GM20431 (cell line): ENCODE results near the gene GATAD2A.

Experiments used
- in situ Hi-C: fragments of 300-500 bp; cut with MseI, MboI; formaldehyde crosslinking; loops from one replicate; pipeline ENCODE4 v1.15.0; 2020; ENCODE audit warnings: low sequenced_read_pairs; ENCODE audit not compliant: unreplicated experiment

GATAD2A gene

GRCh38 chr19:19526581-19527370, 121.3 kb downstream of the GATAD2A start:
- in situ Hi-C loops = loop anchor here (25.0 kb wide), 3 partner anchors 111 to 761 kb away; partner anchors contain the start of genes GMIP and LPAR2

DNA sequence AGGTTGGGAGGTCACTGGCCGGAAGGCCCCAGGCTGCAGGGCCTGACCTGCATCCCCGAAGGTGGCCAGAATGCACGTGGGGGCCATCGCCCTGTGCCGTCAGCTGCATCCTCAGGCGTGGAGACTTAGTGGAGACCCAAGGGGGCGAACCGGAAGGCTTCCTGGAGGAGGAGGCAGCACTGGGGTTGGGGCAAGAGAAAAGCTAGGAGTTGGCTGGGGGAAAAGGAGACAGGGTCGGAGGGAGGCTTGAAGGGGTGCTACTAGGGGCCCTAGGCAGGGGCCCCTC, 121.8 kb downstream of the GATAD2A start:
- in situ Hi-C loops = loop anchor here (25.0 kb wide), 3 partner anchors 110 to 760 kb away; partner anchors contain the start of genes GMIP and LPAR2

DNA sequence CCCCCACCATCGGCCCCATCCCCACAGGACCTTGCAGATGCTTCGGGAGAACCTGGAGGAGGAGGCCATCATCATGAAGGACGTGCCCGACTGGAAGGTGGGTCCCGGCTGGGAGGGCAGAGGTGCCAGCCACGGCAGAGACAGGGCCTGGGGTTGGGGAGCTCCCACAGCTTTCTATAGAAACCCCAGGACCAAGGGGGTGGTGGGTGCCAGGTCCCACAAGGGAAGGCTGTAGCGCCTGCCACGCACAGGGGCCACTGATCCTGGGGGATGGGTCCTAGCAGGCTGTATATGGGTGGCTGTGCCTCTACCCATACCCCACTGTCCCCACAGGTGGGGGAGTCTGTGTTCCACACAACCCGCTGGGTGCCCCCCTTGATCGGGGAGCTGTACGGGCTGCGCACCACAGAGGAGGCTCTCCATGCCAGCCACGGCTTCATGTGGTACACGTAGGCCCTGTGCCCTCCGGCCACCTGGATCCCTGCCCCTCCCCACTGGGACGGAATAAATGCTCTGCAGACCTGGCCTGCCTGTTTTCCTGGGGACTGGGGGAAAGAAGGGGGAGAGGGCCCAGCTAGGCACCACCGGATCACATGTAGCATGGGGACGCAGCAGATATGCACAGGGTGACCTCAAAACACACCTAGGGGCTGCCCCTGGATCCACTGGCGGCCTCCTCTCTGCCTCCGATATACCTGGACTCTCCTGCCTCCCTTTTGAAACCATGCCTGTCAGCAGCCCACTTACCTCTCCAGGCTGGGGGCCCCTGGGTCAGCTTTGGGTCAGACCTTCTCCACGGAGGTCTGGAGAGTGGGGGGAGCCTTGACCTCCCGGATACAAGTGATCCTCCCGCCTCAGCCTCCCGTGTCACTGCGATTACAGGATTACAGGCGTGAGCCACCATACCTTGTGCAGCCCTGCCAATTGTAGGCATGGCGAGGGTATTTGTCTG, 122.5 kb downstream of the GATAD2A start:
- in situ Hi-C loops = loop anchor here (25.0 kb wide), 3 partner anchors 109 to 759 kb away; partner anchors contain the start of genes GMIP and LPAR2

- in situ Hi-C loops = loop anchor here (25.0 kb wide), 3 partner anchors 108 to 758 kb away; partner anchors contain the start of genes GMIP and LPAR2
These were observed 123.4 kb downstream of the GATAD2A start, which contains the start of gene YJEFN3 for GRCh38 chr19:19528721-19529490. YJEFN3 (plus strand) TSS chr19:19528911; CDS start chr19:19528933, 22 bp downstream.

DNA sequence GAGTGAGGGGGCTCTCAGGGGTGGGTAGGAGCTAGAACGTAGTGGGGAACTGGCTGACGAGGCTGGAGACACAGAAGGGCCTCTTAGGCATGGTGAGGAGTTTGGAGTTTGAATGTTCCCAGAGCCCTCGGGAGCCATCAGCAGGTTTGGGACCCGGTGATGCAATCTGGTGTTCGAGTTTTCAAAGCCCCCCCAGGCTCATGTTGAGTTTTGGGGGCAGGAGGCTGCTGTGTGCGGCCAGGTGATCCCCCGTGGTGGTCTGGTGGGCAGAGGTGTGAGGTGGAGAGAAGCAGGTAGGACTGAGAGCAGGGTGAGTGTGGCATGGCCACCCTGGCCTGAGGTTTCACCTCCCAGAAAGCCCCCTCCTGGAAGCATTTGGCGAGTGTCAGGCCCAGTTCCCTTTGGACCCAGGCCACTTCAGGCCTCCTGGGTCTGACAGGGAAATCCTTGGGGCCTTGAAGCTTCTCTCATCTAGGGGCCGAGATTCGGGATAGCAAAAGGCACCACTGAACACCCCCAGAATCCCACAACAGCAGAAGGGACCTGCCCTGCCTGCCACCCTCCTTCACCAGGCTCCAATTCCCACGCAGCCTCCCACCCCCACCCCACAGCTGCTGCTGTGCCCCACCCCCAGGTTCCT, 124.4 kb downstream of the GATAD2A start:
- in situ Hi-C loops = loop anchor here (25.0 kb wide), 3 partner anchors 107 to 757 kb away; partner anchors contain the start of genes GMIP and LPAR2

GRCh38 chr19:19530423-19530804, 124.9 kb downstream of the GATAD2A start:
- in situ Hi-C loops = loop anchor here (25.0 kb wide), 3 partner anchors 107 to 757 kb away; partner anchors contain the start of genes GMIP and LPAR2

- in situ Hi-C loops = loop anchor here (25.0 kb wide), 3 partner anchors 106 to 756 kb away; partner anchors contain the start of genes GMIP and LPAR2
These were observed 125.4 kb downstream of the GATAD2A start for GRCh38 chr19:19530889-19531288.

DNA sequence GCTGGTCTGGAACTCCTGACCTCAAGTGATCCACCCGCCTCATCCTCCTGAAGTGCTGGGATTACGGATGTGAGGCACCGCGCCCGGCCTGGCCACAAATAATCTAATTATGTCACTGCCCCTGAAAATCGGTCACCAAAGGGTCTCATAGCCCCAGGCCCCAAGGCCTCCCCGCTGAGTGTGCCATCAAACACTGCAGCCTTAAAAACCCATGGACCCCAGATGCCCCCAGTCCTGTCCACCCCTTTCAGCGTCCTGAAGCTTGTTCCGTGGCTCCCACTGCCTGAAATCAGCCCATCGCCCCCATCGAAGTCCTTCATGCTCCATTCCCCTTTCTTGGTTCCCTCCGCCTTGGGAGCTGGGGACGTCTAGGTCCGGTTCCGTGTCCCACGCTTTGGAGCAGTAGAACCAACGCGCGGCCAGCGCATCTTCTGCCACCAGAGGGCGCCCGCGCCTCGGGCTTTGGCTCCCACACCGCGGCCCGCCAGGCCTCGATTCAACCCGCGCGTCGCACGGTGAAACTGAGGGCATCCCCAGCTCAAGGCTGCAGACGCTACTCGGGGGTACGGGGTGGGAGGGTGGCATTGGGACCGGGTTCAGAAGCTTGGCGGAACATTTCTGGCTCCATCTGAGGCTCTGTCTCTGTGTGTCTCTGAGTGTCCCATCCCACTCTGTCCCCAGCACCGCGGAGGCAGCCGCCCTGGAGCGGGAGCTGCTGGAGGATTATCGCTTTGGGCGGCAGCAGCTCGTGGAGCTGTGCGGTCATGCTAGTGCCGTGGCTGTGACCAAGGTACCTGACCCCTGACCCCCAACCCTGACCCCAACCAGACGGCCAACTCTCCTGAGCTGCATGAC, 126.7 kb downstream of the GATAD2A start:
- in situ Hi-C loops = loop anchor here (25.0 kb wide), 3 partner anchors 105 to 755 kb away; partner anchors contain the start of genes GMIP and LPAR2

DNA sequence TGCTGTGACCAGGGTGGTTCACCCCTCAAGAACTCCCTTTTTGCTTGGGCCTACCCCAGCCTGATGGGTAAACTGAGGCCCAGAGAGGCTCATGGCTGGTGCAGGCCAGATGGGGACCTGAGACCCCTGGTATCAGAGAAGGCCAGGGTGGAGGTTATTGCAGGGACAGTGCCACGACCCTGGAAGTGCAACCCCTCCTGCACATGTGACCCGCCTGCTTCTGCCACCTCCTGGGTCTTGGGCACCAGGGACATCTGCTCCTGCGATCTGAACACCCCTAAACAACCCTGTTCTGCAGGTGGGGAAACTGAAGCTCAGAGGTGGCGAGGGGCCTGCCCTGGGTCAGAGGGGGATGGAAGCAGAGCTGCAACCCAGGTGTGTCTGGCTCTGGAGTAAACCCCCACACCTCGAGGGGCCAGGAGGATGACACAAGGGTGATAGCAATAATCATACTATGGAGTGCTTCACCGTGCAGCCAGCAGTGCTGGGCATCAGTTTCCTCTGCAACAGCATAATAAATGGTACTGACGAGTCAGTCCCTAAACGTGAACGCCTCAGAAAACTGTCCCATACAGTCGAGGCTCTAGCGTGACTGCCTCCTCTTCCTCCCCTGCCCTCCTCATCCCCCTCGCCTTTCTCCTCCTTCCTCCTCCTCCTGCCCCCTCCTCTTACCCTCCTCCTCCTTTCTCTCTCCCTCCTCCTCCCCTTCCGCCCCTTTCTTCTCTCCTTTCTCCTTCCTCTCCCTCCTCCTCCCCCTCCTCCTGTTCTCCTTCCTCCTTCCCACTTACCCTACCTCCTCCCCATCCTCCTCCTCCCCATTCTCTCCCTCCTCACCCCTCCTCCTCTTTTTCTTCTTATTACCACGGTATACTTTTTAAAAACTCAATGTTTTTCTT, 127.6 kb downstream of the GATAD2A start:
- in situ Hi-C loops = loop anchor here (25.0 kb wide), 3 partner anchors 104 to 754 kb away; partner anchors contain the start of genes GMIP and LPAR2

DNA sequence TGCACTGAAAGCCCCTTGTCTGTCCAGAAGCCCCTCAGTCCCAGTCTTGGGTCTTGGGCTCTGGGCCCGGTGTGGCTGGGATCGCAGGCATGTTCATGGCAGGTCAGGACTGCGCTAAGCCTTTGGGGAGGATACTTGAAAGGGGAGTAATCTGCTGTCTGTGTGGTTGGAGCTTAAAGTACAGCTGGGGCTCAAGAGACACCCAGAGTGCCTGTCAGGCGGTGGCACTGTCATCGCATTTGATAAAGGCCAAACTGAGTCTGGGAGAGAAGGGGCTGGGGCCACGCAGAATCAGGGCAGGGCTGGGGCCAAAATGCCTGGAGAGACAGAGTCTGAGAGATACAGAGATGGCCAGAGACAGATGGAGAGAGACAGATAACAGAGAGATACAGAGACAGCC, 128.4 kb downstream of the GATAD2A start:
- in situ Hi-C loops = loop anchor here (25.0 kb wide), 3 partner anchors 103 to 753 kb away; partner anchors contain the start of genes GMIP and LPAR2

GRCh38 chr19:19534556-19535265, 129.2 kb downstream of the GATAD2A start:
- in situ Hi-C loops = loop anchor here (25.0 kb wide), 3 partner anchors 103 to 753 kb away; partner anchors contain the start of genes GMIP and LPAR2

GRCh38 chr19:19535311-19536191, 130.1 kb downstream of the GATAD2A start:
- in situ Hi-C loops = loop anchor here (25.0 kb wide), 3 partner anchors 102 to 752 kb away; partner anchors contain the start of genes GMIP and LPAR2

- in situ Hi-C loops = loop anchor here (25.0 kb wide), 3 partner anchors 100 to 750 kb away; partner anchors contain the start of genes GMIP and LPAR2
These were observed 131.9 kb downstream of the GATAD2A start for GRCh38 chr19:19537075-19538048.
